NCI-H1930 (cell line): ENCODE measurements around the gene OSGIN1.

Experiments used
- DNase-seq, 2 experiments: peaks; one replicate each; lab custom pipeline; 2025; lab: John Stamatoyannopoulos, UW

The OSGIN1 gene

DNA sequence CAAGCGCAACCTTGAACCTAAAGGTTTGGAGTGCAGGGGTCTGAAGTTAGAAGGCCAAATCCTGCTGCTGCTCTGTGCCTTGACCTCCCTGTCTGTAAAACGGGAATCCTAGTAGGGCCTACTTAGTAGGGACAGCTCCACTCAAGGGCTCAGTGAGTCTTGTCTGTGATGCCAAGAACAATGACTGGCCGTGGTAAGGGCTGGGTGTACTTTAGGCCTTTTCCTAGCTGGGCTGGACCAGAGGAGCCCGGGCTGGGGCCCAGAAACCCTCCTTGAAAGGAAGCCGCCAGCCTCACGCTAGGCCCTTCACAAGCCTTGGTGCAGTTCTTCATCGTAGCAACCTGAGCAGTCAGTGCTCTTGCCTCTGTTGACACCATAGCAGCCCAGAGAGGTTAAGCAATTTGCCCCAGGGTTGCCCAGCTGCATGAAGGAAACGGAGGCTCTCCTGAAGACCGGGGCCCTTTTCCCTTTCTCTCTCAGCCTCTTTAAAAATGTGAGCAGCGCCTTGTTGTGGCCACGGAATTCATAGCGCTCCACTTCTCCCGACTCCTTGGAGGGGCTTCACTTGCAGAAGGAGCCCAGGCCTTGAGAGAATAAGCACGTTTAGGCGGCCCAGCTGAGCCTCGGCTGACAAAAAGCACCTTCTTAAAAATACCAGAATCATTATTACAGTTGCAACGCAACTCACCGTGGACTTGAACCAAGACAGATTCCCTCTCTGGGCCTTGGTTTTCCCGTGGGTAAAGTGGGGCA lies 19.4 kb downstream of the OSGIN1 start:
- DNase-seq: no peak

GRCh38 chr16:83973077-83973476 lies 20.0 kb downstream of the OSGIN1 start:
- no peak for DNase-seq

- no peak for DNase-seq
Measured at GRCh38 chr16:83973581-83974385, 20.7 kb downstream of the OSGIN1 start.

DNA sequence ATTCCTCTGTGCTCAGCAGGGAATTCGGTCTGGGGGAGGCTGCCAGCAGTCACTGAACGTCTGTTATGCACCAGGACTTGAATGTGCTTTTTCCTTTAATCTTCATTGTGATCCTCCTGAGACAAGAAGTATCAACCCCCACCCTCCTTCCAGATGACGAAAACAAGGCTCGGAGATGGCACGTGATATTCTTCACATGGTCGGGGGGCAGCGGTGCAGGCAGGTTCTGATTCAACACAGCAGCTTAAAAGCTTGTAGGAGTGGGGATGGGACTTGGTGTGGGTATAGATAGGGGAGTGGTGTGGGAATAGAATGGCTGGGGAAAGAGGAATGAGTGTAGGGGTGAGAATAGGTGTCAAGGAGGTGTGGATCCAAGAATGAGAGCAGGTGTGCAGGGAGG lies 21.4 kb downstream of the OSGIN1 start:
- DNase-seq: no peak

DNA sequence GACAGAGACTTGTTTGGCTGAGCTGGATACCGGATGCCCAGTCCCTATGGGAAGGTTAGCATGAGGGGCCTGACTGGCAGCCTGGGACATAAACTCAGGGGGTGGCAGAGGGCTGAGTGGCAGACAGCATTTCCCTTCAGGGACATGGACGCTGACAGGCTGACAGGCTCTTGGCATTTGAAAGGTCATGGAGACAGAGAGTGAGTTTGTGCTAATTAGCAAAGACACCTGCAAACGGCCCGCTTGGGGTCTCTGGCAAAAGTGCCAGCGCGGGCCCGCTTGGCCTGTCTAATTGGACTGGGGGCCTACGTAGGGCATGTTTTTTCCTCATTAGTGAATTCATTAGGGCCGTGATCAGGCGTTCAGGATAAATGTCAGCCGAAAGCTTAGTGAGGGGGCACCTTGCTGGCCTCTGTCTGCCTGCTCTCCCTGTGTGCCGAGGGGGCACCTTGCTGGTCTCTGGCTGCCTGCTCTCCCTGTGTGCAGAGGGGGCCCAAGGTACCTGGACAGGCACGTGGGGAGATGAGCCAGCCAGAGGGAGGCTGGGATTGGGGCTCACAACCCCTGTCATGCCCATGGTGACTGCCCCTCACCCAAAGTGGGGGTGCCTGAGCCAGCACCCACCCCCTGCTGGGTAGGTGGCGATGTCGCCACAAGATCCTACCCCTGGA lies 22.7 kb downstream of the OSGIN1 start:
- no peak for DNase-seq

DNA sequence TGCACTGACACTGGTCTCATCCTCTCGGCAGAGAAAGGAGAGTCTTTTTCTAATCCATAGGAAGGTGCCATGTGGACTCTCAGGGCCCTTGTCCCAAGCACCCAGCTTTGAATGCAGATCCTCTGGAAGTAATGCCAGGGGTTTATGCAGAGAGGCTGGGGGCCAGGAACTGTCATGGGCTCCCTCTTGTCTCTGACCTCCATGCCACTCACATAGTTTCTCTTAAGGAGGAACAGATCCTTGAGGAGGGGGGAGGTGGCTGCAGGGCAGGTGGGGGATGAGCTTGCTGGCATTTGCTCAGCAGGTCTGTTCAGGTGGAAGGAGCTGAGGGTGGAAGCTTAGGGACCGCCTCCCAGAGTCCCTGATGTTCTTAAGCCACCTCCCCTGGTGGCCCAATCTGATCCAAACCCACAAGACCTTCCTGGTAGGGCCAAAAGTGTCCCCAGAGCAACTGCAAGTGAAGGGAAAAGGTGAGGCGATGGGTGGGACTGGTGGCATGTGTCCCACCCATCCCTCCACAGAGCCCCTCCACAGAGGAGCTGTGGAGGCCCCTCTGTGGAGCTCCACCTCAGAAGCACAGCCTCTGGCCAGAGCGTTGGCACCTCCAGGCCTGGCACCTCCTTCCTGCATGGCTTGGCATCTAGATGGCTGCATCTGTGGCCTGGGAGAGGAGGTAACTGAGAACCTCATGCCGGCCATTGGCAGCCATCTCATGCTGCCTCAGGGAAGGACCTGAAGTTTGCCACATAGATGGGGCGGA lies 24.2 kb downstream of the OSGIN1 start:
- DNase-seq: no peak

DNA sequence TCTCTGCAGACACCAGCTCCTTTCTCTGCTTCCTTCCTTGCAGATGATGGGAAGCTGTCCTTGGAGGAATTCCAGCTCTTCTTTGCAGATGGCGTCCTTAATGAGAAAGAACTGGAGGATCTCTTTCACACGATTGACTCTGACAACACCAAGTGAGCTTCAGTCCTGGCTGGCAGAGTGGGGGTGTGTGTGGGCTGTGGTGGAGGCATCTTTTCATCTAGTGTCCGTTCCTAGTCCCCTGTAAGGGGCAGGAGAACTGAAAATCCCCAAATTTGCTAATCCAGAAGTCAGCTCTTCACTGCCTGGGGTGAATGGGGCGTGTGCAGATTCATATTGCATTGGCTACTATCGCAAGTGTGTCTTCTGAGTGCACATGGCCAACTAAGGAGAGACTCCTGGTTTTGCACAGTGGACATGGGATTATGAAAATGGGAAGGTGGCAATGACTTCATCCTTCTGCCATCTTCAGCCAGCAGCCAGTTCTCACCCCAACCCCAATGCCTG lies 25.4 kb downstream of the OSGIN1 start:
- no peak for DNase-seq

- DNase-seq: no peak
Measured at GRCh38 chr16:83979441-83979840, 26.4 kb downstream of the OSGIN1 start.

DNA sequence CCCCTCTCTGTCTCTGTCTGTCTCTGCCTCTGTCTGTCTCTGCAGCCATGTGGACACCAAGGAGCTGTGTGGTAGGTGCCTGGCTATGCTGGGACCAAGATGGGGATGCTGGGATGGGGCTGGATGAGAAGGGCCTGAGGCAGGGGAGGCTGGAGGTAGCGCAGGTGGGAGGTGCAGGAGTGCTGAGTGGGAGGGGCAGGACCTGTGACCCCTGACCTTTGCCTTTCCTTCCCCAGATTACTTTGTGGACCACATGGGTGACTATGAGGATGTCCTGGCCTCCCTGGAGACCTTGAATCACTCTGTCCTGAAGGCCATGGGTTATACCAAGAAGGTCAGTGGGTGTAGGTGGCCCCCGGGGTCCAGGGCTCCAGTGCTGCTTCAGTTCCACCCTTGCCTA lies 27.8 kb downstream of the OSGIN1 start:
- DNase-seq: no peak

- no peak for DNase-seq
Measured at GRCh38 chr16:83981799-83982198, 28.8 kb downstream of the OSGIN1 start.

GRCh38 chr16:83983491-83983890 lies 30.5 kb downstream of the OSGIN1 start:
- DNase-seq: no peak

DNA sequence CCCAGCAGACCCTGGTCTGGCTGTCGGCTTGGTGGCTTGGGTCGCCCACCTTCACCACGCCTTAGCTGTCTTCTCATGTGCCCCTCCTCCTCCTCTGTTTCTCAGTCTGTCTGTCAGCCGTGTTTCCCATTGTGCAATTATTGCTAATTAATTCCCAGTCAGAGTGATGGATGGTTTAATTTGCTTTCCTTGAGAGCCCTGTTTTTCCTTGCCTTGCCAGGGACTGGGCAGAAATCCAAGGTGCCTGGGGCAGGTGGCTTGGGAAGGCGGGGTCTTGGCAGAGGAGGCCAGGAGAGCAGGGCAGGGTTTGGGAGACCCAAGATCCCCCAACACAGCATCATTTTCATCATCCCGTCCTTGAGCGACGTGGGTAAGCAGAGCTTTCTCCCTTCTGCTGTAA lies 36.3 kb downstream of the OSGIN1 start:
- no peak for DNase-seq

- DNase-seq: no peak
Measured at GRCh38 chr16:83990492-83990891, 37.5 kb downstream of the OSGIN1 start.

- no peak for DNase-seq
Measured at GRCh38 chr16:83992624-83993023, 39.6 kb downstream of the OSGIN1 start.

- no peak for DNase-seq
Measured at GRCh38 chr16:83994087-83994486, 41.0 kb downstream of the OSGIN1 start.

GRCh38 chr16:83994703-83995102 lies 41.7 kb downstream of the OSGIN1 start:
- no peak for DNase-seq

DNA sequence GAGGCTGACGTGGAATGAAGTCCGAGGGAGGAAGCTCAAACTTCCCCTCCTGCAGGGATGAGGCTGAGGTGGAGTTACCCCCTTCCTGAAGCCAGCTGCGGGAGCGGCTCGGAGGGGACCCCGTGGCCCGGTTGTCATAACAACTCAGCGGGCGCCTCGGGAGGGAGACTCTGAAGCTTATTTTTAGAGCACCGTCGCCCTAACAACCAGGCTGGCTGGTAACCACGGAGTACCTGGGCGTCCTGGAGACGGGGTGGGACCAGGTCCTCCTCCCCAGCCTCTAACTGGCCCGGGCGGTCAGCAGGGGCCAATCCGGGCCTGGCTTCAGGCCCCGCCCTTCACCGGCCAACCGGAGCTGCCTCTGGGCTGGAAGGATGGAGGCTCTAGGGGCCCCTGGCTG lies 42.7 kb downstream of the OSGIN1 start:
- peak in 1 of 2 experiments; percentile 9 for DNase-seq

- no peak for DNase-seq
Measured at GRCh38 chr16:83996481-83997252, 43.6 kb downstream of the OSGIN1 start.

DNA sequence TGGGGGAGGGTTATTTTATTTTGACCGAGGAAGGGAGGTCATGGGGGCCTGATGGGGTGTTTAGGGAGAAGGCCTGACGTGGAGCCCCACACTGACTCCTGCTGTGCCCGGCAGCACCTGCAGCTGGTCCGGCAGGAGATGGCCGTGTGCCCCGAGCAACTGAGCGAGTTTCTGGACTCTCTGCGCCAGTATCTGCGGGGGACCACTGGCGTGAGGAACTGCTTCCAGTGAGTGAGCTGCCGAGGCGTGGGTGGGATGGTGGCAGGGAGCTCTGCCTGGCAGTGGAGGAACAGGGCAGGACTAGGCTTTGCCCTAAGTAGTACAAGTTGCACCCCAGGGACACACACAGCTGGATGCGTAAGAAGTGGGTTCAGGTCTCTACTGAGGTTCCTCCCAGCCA lies 45.1 kb downstream of the OSGIN1 start:
- no peak for DNase-seq

DNA sequence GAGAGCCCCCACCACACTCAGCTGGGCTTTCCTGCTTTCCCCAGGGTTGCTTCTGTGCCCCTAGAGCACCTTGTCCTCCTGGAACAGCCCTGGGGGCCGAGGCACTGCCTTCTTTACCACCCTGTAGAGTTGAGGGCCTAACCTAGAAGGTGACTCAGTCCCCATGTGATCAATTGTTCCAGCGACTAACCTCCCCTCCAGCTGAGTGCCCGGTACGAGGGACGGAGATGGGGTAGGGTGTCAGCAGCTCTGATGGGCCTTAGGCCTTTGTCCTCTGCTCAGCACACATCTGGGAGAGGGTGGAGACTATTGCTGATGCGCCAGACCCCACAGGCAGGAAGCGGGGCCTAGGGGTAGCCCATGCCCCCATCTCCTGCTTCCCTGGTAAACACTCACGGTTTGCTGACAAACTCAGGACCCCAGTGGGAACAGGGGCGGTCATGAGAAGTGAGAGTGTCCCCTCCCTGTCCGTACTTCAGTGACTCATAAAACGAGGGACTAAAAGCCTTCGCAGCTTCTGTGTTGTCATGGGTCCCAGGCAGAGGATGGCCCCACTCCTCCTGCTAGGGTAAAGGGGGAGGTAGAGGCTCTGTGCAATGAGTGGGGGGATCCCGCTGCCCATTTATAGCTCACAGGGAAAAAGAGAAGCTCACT lies 48.1 kb downstream of the OSGIN1 start:
- no peak for DNase-seq

- no peak for DNase-seq
Measured at GRCh38 chr16:84001726-84002125, 48.7 kb downstream of the OSGIN1 start.
